Activated CD4-positive, alpha-beta T cell treated with anti-CD3 and anti-CD28 coated beads for 1 hour (primary cell): ENCODE results near the gene DRC1.
"Not testable (repeated sequence)": the region's sequence is repeated elsewhere in the genome, so short reads cannot be mapped to it uniquely, and the experiment has no call there.

Experiments used
- DNase-seq: peaks from one replicate; pipeline ENCODE4 v3.0.0-alpha.2; 2020

The DRC1 gene

DNA sequence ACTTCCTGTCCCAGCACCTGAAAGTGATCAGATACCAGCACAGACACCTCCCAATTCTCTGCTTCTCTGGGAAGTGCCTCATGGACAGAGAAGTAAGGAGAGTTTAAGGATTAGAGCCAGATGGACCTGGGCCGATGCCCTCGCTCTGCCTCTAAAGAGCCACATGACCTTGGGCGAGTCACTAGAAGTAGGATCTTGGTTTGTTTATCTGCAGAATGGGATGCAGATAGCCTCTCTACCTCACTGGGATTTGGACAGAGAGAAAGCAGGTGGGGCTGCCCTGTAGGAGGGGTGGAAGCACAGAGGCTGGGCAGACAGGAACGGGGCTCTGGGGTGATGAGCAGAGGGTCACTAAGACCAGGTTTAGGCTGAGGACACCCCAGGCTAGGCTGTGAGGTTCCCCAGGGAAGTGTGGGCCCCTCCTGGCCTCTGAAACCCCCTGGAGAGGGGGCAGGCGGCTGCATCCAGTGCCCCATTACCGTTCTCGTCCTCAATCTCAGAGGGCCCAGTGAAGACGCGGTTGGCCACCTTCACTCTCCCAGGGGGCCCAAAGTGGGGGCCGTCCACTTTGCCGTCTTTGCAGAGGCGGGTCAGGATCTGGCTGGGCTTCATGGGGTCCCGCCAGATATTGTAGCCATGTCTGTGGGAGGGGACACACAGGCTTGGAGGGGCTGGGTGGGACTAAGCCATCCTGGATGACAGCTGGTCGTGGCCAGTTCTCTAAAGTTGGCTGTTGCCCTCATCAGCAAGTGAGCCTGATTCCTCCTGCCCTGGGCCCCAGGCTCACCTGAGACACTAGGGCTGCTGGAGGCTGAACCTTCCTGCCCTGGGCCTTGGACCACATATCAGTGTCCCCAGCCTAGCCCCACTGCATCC, 62.9 kb downstream of the DRC1 start:
- no peak for DNase-seq

DNA sequence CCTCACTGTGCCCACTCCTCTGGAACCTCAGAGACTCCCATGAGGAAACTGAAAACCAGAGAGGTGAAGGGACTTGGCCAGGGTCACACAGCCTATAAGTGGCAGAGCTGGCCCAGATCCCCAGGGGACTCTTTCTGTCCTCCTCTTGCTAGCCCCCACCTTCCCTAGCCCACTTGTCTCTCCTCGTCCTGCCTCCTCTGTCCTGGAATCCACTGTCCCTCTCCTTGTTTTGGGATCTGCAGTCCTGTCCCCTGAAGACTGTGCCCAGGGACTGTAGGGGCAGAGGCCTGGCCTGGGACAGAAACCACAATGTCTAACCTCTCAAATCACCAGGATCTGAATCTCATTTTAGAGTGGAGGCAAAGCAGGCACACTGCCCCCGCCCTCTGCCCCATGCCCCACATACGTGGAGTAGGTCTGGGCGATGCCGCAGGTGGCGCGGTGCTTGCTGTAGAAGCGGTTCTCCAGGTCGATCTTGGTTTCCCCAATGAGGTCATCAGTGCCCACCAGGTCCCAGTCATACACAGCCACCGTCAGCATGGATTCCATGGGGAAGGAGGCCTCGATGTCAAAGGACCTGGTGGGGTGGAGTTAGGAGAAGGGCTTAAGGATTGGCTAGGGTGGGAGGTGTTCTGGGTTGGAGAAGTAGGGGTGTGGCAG, 63.7 kb downstream of the DRC1 start:
- no peak for DNase-seq

DNA sequence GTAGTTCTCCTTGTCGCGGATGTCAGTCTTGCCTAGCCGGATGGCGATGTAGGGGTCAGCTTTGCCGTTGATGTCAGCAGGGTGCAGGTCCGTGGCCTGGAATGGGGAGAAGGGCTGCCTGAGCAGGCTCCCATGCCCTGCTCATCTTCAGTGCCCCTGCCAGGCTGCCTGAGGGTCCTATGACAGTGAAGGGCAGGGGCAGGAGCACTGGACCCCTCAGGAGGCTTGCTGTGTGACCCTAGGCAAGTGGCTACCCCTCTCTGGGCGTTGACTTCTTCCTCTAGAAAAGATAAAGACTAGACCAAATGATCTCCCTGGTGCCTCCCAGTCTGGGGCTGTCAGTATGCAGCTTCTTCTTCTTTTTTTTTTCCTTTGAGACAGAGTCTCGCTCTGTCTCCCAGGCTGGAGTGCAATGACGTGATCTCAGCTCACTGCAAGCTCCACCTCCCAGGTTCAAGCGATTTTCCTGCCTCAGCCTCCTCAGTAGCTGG, 64.3 kb downstream of the DRC1 start:
- no peak for DNase-seq

DNA sequence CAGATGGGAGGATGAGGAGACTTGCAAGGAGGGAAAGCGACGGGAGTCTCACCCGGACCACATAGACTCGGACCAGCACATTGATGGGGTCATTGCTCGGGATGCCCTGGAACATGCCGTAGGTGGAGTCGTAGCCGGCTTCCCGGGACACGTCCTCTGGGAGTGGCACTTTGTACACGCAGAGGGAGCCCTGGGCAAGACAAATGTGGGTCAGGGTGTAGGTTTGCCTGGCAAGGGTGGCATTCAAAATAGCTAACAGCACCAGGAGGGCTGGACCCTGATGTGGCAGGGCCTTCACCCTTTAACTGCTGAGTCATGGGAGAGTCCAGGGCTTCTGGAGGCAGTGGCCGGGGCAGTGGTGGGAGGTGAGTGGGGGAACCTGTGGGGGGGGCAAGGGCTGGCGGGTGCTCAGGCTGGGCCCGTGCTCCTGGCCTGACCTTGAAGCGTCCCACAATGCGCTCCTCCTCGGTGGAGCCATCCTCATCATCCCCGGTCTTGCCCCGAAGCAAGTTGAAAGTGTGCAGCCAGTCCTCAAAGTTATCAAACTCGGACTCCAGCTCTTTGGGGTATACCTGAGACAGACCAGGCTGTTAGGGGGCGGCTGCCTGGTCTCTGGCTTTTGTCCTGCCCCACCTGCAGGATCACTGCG, 65.1 kb downstream of the DRC1 start:
- DNase-seq: no peak

DNA sequence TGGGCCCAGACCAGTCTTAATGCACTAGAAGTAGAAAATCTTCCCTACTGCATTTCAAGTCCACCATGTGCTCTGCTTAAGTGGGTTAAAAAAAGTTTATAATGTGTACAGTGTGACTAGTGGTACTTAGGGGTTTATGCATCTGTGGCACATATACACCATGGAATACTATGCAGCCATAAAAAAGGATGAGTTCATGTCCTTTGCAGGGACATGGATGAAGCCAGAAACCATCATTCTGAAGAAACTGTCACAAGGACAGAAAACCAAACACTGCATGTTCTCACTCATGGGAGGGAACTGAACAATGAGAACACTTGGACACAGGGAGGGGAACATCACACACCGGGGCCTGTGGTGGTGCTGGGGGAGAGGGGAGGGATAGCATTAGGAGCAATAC, 66.8 kb downstream of the DRC1 start:
- not testable (repeated sequence) for DNase-seq

DNA sequence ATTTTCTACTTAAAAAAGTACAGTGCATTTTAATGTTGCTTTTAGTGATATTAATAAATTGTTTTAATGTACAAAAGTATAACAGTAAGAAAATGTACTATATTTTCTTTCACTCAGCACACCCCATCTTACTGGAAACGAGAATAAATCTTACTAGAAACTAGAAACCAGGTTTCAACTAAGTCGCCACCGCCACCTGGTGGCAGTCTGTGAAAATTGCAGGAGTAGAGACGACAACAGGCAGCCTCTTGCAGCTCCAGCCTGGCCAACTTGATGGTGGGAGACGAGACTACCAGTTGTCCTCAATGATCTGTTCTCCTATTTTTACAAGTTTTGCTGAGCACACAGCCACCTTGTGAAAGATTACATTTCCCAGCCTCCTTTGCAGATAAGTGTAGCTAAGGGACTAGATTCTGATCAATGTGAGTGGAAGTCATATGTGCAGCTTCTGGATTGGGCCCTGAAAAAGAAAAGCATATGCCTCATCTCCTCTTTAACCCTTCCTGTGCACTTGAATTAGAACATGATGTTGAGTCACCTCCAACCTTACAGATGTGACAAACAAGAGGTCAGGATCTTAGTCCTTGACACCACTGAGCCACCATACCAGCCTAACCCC, 67.5 kb downstream of the DRC1 start:
- no peak for DNase-seq

DNA sequence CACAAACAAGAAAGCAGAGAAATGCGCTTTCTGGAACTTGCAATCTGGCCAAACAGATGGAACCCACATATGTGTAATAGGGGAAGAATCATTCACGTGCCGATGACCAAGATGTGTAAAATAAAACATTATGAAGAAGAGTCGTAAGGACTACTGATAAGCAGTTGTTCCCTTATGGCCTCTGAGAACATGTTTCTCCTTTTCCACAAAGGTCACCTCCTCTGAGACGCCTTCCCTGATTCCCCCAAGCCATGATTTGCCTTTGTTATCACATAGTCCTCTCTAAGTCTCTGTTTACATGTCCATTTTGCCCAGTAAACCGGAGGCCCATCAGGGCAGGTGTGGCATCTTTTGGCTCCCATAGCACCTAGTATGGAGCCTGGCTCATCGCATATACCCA, 68.2 kb downstream of the DRC1 start:
- no peak for DNase-seq

DNA sequence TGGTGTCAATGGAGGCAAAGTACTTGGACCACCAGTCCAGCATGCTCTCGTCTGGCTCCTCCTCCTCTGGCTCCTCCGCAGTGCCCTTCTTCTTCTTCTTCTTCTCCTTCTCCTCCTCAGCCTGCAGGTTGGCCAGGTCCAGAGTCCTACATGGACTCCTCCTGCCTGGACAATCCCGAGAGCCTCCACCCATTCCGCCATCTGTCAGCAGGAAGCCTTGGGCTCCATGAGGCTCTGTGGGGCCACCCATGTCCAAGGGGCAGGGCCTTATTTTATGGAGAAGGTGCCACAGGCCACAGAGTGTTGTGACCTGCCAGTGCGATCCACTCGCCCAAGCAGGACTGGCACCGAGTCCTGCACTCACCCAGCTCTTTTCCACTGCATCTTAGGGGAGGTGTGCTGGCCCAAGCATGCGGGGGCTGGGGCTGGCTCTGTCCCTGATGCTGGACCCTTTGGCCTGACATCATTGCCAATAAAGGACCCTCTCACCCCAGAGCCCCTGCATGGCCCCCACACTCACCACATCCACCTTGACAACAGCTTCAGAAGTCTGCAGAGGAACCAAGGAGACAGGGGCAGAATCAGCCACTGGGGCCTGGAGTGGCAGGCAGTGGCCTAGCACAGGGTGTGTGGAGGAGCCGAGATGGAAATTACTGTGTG, 69.0 kb downstream of the DRC1 start:
- DNase-seq: no peak

DNA sequence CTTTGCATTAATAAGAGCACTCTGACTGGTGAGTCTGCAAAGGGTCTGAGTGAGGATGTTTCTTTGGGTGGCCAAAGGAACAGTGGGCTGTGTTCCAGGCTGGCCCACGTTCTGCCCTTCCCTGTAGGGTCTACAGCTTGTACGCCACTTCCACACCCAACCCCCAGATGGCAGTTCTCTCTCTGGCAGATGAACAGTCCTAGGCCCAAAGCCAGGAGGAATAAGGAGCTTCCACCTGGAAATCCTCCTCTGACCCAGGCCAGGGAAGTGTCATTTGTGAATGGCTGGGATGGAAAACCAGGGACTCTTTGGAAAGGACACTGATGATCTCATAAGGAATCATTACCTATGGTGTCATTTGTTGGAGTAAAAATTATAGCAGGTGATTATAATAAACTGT, 69.6 kb downstream of the DRC1 start:
- DNase-seq: no peak

DNA sequence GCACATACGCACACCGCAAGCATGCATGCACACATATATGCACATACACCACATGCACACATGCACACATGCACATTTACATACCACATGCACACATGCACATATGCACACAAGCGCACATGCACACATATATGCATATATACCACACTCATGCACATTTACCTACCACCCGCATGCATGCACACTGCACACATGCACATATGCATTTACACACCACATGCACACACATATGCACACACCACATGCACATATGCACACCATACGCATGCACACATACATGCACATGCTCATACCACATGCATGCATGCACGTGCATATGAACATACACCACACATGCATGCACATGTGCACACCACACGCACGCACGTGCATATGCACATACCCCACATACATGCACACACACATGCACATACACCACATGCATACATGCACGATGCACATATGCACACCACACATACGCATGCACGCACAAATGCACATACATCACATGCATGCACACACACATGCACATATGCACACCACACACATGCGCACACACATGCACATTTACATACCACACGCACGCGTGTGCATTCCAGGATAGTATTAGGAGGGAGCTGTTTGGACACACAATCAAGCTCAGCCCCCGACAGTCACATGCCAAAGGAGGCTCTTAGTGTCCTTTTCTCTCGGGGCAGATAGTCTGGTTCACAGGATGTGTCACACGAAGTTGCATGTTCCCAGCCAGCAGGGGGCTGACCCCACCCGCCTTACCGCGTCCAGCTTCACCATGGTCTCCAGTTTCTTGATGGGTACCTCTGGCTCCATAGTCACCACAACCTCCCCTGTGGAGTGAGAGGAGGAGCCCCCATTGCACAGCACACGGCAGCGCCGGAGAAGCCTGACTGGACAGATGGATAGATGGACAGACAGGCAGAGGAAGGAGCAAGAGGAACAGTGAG, 70.3 kb downstream of the DRC1 start:
- DNase-seq: no peak

DNA sequence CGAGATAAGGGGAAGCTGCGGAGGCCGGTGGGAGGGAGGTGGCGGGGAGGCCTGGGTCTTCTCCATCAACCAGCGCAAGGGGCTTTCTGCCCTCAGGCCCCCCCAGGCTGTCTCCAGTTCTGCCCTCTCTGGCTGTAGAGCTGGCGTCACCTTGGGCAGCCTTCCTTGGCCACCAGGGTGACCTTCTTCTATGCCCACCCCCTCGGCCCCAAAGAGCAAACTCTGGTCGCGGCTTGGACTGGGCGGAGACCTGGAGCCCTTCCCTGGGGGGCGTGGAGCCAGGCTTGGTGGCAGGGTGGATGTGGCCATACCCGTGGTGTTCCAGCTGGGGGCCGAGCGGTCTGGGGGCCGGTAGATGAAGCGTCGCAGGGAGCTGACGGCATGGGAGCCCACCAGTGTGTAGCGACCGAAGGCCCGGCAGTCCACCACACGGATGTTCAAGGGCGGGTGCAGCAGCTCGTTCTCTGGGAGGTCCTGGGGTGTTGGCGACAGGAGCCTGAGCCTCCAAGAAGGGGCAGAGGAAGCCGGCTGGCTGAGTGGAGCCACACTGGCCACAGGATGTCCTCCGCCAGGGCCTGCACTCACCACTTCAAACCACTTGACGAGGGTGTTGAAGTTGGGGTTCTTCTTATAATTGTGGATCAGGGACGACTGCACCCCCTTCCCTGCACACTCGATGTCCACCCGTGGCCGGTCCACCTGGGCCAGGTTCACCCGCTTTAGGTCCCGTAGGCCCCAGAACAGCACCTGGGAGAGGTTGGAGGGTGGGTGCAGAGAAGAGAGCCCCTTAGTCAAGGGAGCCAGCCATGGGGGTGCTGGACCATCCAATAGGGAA, 71.3 kb downstream of the DRC1 start:
- DNase-seq: no peak

DNA sequence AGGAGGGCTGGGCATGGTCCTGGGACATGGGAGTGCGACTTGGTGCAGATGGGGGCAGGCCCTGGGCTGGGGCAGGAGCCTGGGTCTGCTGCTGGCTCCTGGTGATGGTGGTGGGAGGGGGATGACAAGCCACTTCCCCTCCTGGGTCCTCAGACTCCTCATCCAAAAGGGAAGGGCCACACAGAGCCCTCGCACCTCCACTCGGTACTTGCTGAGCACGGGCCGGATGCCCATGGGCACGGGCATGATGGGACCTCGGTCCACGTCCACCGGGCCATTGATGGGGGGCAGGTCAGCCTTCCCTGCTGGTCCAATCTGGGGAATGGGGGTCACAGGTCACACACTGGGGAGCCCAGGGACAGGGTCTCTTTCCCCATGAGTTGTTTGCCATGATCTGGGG, 72.1 kb downstream of the DRC1 start:
- DNase-seq: no peak

DNA sequence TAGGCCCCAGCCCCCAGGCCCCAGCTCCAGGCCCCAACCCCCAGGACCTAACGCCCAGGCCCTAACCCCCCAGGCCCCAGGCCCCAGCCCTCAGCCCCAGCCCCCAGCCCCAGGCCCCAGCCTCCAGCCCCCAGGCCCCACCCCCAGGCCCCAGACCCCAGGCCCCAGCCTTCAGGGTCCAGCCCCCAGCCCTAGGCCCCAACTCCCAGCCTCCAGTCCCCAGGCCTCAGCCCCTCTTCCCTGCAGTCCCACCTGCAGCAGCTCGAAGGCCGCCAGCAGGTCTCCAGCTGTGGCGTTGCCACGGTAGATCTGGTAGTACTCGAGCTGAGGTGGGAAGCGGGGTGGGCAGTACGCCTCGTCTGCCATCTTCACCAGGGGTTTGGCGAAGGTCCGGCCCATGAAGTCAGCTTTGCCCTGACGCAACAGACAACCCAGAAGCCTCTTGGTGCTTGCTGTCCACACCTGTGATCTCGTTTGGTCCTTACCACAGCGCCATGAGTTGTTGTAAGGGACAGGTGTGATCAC, 72.6 kb downstream of the DRC1 start:
- DNase-seq: no peak

DNA sequence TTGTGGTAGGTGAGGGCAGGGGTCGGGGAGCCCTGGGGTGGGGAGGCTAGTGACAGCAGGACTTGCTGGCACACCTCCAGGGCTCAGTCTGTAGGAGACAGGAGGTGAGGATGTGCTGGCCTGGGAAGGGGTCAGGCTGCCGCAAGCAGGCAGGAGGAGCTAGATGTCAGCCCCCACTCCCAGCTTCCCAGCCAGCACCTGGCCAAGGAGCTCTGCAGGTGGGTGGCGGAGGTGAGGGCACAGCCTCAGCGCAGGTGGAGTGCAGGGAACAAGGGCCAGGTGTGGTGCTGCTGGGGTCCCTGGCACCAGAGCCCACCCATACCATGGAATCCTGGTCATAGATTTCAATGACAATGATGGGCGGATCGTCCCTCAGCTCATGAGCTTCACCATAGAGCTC, 73.3 kb downstream of the DRC1 start:
- DNase-seq: no peak

DNA sequence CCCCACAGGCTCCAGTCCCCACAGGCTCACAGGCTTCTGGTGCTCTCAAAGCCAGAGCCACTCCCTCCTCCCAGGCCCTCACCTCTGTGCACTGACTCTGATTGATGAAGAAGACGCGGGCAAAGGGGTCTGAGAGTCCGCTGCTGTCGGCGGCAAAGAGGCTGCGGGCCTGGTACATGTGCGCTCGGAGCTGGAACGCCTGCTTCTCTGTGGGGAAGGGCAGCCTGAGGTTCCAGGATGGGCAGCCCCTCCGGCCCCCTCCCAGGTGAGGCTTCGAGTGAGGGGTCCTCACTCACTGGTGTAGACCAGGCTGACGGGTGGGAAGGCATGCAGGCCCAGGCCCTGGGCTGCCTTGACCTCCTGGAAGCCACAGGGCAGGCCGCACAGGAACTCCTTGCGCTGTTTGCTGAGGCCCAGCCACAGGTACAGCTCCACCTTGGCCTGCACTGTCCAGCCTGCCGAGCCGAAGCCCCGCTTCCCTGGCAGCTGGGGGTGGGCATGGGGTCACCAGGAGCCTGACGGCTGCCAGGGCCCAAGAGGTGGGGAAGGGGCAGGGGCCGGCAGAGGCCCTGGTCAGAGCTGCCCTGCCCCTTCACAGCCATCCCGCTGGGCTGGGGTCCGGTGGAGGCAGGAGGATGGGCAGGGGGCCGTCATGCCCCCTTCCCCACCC, 74.2 kb downstream of the DRC1 start:
- no peak for DNase-seq

DNA sequence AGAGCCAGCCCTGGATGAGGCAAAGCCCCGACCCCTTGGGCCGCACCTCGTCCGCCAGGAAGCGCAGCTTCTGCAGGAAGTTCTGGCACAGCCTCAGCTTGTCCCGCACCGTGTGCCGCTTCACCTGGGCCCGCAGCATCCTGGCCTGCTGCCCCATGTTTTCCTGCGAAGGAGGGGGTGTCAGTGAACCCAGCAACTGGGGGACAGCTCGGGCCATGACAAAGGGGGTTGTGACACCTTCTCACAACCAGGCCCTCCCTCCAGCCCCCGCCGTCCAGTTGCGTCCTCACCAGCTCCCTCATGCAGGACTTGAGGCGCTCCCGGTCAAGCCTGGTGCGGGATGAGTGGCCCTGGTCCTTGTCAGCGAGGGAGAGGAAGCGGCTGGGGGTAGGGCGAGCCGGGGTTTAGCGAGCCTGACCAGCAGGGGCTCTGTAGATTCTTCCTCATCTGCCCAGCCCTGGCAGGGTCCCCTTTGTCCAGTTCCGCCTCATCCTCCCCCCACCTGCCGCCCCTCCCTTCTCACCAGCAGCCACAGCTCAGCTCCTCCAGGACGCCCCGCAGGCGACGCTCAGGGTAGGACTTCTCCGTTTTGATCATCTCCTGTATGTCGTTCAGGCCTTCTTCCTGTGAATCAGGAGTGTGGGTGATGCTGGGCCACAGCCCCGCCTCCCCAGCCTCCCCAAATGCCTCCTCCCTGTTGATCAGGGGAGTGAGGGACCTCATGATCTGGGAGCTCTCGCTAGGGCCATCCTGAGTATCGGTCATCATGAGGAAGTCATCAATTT, 75.6 kb downstream of the DRC1 start:
- DNase-seq: no peak

DNA sequence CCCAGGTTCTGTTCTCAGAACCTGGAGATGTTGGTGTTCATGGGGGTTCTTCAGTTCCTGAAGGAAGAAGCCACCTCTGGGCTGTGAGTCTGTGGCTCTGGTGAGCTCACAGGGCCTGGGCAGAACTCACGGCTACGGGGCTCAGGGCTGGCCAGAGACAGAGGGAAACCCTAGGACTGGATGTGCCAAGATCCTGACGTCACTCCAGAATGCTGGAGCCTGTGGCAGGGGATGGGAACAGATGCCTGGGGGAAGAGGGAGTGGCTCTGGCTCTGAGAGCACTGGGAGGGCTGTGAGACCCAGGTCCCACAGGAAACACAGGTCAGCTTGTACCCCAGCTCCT, 76.2 kb downstream of the DRC1 start, which contains the start of gene OTOF:
Gene OTOF (minus strand): TSS at position 214 of the 343 bp plus-strand sequence.
- no peak for DNase-seq

DNA sequence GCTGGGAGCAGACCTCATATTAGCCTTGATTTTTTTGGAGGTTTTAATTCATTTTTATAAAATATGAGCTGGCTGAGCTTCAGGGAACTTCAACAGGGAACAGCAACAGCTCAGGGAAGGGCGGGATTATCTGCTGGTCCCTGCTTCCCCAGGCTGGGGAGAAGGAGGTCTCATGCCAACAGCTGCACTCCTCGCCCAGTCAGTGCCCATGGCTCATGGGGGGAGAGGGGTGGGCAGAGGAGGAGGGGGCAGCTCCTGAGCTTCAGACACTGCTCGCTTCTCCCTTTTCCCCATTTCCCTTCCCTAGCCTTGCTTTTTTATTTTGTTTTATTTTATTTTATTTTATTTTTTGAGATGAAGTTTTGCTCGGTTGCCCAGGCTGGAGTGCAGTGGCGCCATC, 76.6 kb downstream of the DRC1 start:
- DNase-seq: no peak
